Neural cell (in vitro differentiated cells): ENCODE measurements around the gene SPRYD4. TPM values are rescaled to one million over a fixed set of nuclear protein-coding genes. Genes with fewer than 3 reads are reported as not detected.

ENCODE experiments used
- H2AFZ ChIP-seq: fragments of 200-600, 300-800 bp; sonication (generic), shearing (Covaris generic); 2 replicates; pipeline ENCODE4 v1.6.0; 2014; ENCODE audit warnings: low read depth, mild to moderate bottlenecking, antibody characterized with exemption, low read length, moderate library complexity
- H3F3A ChIP-seq: fragments of 200-600 bp; shearing (Covaris generic); 2 replicates; pipeline ENCODE4 v1.6.1; 2016; ENCODE audit warnings: mild to moderate bottlenecking, moderate library complexity, mixed read lengths, antibody characterized with exemption, low read length; ENCODE audit not compliant: insufficient read depth, poor library complexity, severe bottlenecking
- H3K27ac ChIP-seq: fragments of 200-600, 300-800 bp; sonication (generic), shearing (Covaris generic); 2 replicates; pipeline ENCODE4 v1.5.1; 2014; ENCODE audit warnings: mild to moderate bottlenecking, low read length, moderate library complexity
- H3K27me3 ChIP-seq: fragments of 300-800, 200-600 bp; sonication (generic), shearing (Covaris generic); 2 replicates; pipeline ENCODE4 v1.6.0; 2014; ENCODE audit warnings: mild to moderate bottlenecking, low read depth, low read length, moderate library complexity; ENCODE audit not compliant: insufficient read depth
- H3K36me3 ChIP-seq: fragments of 300-800, 200-600 bp; sonication (generic), shearing (Covaris generic); 2 replicates; pipeline ENCODE4 v1.5.1; 2014; ENCODE audit warnings: mild to moderate bottlenecking, antibody characterized with exemption, low read length, moderate library complexity; ENCODE audit not compliant: insufficient read depth
- H3K4me2 ChIP-seq: fragments of 300-800, 200-600 bp; sonication (generic), shearing (Covaris generic); 2 replicates; pipeline ENCODE4 v1.6.0; 2014; ENCODE audit warnings: mild to moderate bottlenecking, low read length
- H3K4me3 ChIP-seq: fragments of 300-800, 200-600 bp; sonication (generic), shearing (Covaris generic); 2 replicates; pipeline ENCODE4 v1.5.1; 2014; ENCODE audit warnings: mild to moderate bottlenecking, low read length, moderate library complexity
- H3K79me2 ChIP-seq: fragments of 200-600 bp; shearing (Covaris generic); replicated peaks from 2 replicates; pipeline ENCODE4 v1.6.0; 2014; ENCODE audit warnings: mild to moderate bottlenecking, low read length, moderate library complexity; ENCODE audit not compliant: insufficient read depth
- H3K9ac ChIP-seq: fragments of 300-800, 200-600 bp; sonication (generic), shearing (Covaris generic); 2 replicates; pipeline ENCODE4 v1.6.1; 2016; ENCODE audit warnings: mild to moderate bottlenecking, low read length, mixed read lengths
- H3K9me2 ChIP-seq: fragments of 200-600 bp; shearing (Covaris generic); 2 replicates; pipeline ENCODE4 v1.6.1; 2016; ENCODE audit warnings: mild to moderate bottlenecking, low read length, mixed read lengths; ENCODE audit not compliant: insufficient read depth
- H3K9me3 ChIP-seq: fragments of 200-600, 300-800 bp; sonication (generic), shearing (Covaris generic); 2 replicates; pipeline ENCODE4 v1.6.1; 2016; ENCODE audit warnings: mild to moderate bottlenecking, mixed run types, low read length, moderate library complexity, mixed read lengths
- H4K20me1 ChIP-seq: fragments of 200-600 bp; shearing (Covaris generic); 2 replicates; pipeline ENCODE4 v1.6.1; 2016; ENCODE audit warnings: mild to moderate bottlenecking, mixed run types; ENCODE audit not compliant: insufficient read depth
- CTCF ChIP-seq: fragments of 450-650 bp; IDR thresholded peaks from 2 replicates; pipeline ENCODE4 v1.5.1; 2014; ENCODE audit warnings: antibody characterized with exemption, mild to moderate bottlenecking, moderate library complexity; ENCODE audit not compliant: poor library complexity, severe bottlenecking
- EP300 ChIP-seq: fragments of 450-650 bp; conservative IDR thresholded peaks from 2 replicates; pipeline ENCODE4 v1.6.1; 2014; ENCODE audit warnings: antibody characterized with exemption, mild to moderate bottlenecking, moderate library complexity; ENCODE audit not compliant: poor library complexity, severe bottlenecking
- EZH2 ChIP-seq: fragments of 200-600, 300-800 bp; shearing (Covaris generic), sonication (generic); IDR thresholded peaks from 2 replicates; pipeline ENCODE4 v1.6.1; 2014; ENCODE audit warnings: antibody characterized with exemption, low read length, borderline replicate concordance, mild to moderate bottlenecking; ENCODE audit not compliant: insufficient read depth, poor library complexity, severe bottlenecking
- MXI1 ChIP-seq: fragments of 450-650 bp; conservative IDR thresholded peaks from 2 replicates; pipeline ENCODE4 v1.6.1; 2014; ENCODE audit warnings: antibody characterized with exemption, mild to moderate bottlenecking; ENCODE audit not compliant: poor library complexity, severe bottlenecking
- POLR2AphosphoS5 ChIP-seq: IDR thresholded peaks from 2 replicates; pipeline ENCODE4 v1.6.1; 2012
- RAD21 ChIP-seq: fragments of 450-650 bp; conservative IDR thresholded peaks from 2 replicates; pipeline ENCODE4 v1.6.1; 2014; ENCODE audit warnings: antibody characterized with exemption, mild to moderate bottlenecking, moderate library complexity
- REST ChIP-seq: IDR thresholded peaks from 2 replicates; pipeline ENCODE4 v1.6.1; 2012; ENCODE audit warnings: borderline replicate concordance
- SMC3 ChIP-seq: fragments of 450-650 bp; conservative IDR thresholded peaks from 2 replicates; pipeline ENCODE4 v1.6.1; 2014; ENCODE audit warnings: antibody characterized with exemption, mild to moderate bottlenecking, moderate library complexity; ENCODE audit not compliant: poor library complexity
- TAF1 ChIP-seq: IDR thresholded peaks from 2 replicates; pipeline ENCODE4 v1.6.1; 2012; ENCODE audit warnings: low read depth
- polyA plus RNA-seq: library from polyadenylated mRNA; depleted of rRNA; stranded (reverse); fragments of >200 nt; gene quantifications from 2 replicates; pipeline ENCODE4 v1.2.3, GENCODE V29; 2014

SPRYD4 gene
- polyA plus RNA-seq, 1 donor from 2014 or later, result 1.8 TPM

- TF ChIP-seq EZH2 (no peak), SMC3 (no peak), TAF1 (no peak), REST (no peak), RAD21 (no peak), POLR2AphosphoS5 (no peak), EP300 (no peak), MXI1 (no peak), CTCF (no peak)
- Histone ChIP-seq H3K4me2 (no peak overlapping the region), H3K9me2 (no peaks in the 10 kb centered on the region), H3K27me3 (no peaks in the 10 kb centered on the region), H3K79me2 (no peaks in the 10 kb centered on the region), H3K4me3 (no peak overlapping the region), H3K9ac (no peak overlapping the region), H4K20me1 (no peaks in the 10 kb centered on the region), H3K27ac (no peak overlapping the region), H3K36me3 (no peaks in the 10 kb centered on the region), H3F3A (no peaks in the 10 kb centered on the region), H3K9me3 (no peaks in the 10 kb centered on the region), H2AFZ (no peak overlapping the region)
Measured at GRCh38 chr12:56461235-56462159, 6.9 kb upstream of the SPRYD4 start.

- Histone ChIP-seq H3K4me3 (no peak overlapping the region), H3K27ac (no peak overlapping the region), H3K9ac (no peak overlapping the region), H3K27me3 (no peaks in the 10 kb centered on the region), H2AFZ (no peak overlapping the region), H3F3A (no peaks in the 10 kb centered on the region), H4K20me1 (no peaks in the 10 kb centered on the region), H3K36me3 (no peaks in the 10 kb centered on the region), H3K79me2 (no peaks in the 10 kb centered on the region), H3K4me2 (no peak overlapping the region), H3K9me3 (no peaks in the 10 kb centered on the region), H3K9me2 (no peaks in the 10 kb centered on the region)
- no peak for TF ChIP-seq RAD21
- no peak for TF ChIP-seq REST
- TF ChIP-seq CTCF, result no peak
- no peak for TF ChIP-seq MXI1
- TF ChIP-seq TAF1, result no peak
- TF ChIP-seq SMC3, result no peak
- no peak for TF ChIP-seq EZH2
- no peak for TF ChIP-seq EP300
- TF ChIP-seq POLR2AphosphoS5, result no peak
Measured at GRCh38 chr12:56462565-56462964, 5.8 kb upstream of the SPRYD4 start.
